Left colon (tissue), 2 donors: ENCODE data around the gene RAD54L. TPM values are rescaled to one million over a fixed set of nuclear protein-coding genes. Genes with fewer than 3 reads are reported as not detected.

ENCODE experiments used
- ATAC-seq: fragments of 200-7000 bp; cut with Tn5 transposase; one replicate; pipeline ENCODE4 v1.9.1; 2020; ENCODE audit warnings: mild to moderate bottlenecking, moderate library complexity
- DNase-seq, 2 donors: peaks; one replicate each; pipeline ENCODE4 v3.0.0-alpha.2; 2020
- intact Hi-C, 2 donors: fragments of 100-400 bp; cut with DNase I in 1 of 2; cut with micrococcal nuclease in 1 of 2; formaldehyde crosslinking; loops; one replicate each; pipeline versions ENCODE4 v1.11.2 to v1.14.0; 2022; cut with DNase I, micrococcal nuclease
- total RNA-seq, 2 donors: library from RNA; stranded (reverse); fragmentation: NEBNext Ultra II Directional; extraction: Animal tissue kit (Norgen Biotek cat#: 25700); gene quantifications; one replicate each; pipeline ENCODE4 v1.2.1, GENCODE V29; 2021
- donor health status: DM: no; HTN: no; CAD: no.
- donor health status: DM: yes; HTN: yes; CAD: no.

The RAD54L gene
- total RNA-seq, 2 donors from 2014 or later: 2.8 to 7.4 TPM

- DNase-seq (no peak), ATAC-seq (no peak)
- intact Hi-C loops: no loop called here
These were observed 31.2 kb downstream of the RAD54L start for GRCh38 chr1:46278807-46279206.

- ATAC-seq: no peak
- intact Hi-C loops: no loop called here
- DNase-seq: no peak
These were observed 32.5 kb downstream of the RAD54L start for GRCh38 chr1:46280092-46280491.

GRCh38 chr1:46281021-46281420 is 33.5 kb downstream of the RAD54L start:
- intact Hi-C loops: no loop called here
- ATAC-seq: no peak
- no peak for DNase-seq

- intact Hi-C loops: no loop called here
- DNase-seq (no peak), ATAC-seq (no peak)
These were observed 36.5 kb downstream of the RAD54L start for GRCh38 chr1:46284058-46284457.

GRCh38 chr1:46284597-46285564 is 37.3 kb downstream of the RAD54L start:
- ATAC-seq (no peak), DNase-seq (no peak)
- intact Hi-C loops: no loop called here

GRCh38 chr1:46285730-46286477 is 38.3 kb downstream of the RAD54L start:
- no peak for ATAC-seq

GRCh38 chr1:46288485-46289133 is 41.0 kb downstream of the RAD54L start:
- intact Hi-C loops: no loop called here
- DNase-seq (no peak), ATAC-seq (no peak)

More at GRCh38 chr1:46285730-46286477, 38.3 kb downstream of the RAD54L start:
- intact Hi-C loops: no loop called here
- no peak for DNase-seq

- DNase-seq: no peak
- intact Hi-C loops: no loop called here
- no peak for ATAC-seq
These were observed 41.6 kb downstream of the RAD54L start for GRCh38 chr1:46289134-46289494.

GRCh38 chr1:46289976-46290375 is 42.4 kb downstream of the RAD54L start:
- intact Hi-C loops: no loop called here
- no peak for ATAC-seq
- DNase-seq: no peak

GRCh38 chr1:46295306-46295705 is 47.7 kb downstream of the RAD54L start:
- no peak for ATAC-seq
- intact Hi-C loops: no loop called here
- no peak for DNase-seq

- intact Hi-C loops: no loop called here
- no peak for DNase-seq
- no peak for ATAC-seq
These were observed 50.8 kb downstream of the RAD54L start for GRCh38 chr1:46298387-46298786.

GRCh38 chr1:46300673-46301405 is 53.3 kb downstream of the RAD54L start:
- intact Hi-C loops: no loop called here
- DNase-seq: peak in 1 of 2 donors; percentile 15

GRCh38 chr1:46301406-46301807 is 53.8 kb downstream of the RAD54L start:
- intact Hi-C loops: no loop called here
- DNase-seq (no peak), ATAC-seq (no peak)

More at GRCh38 chr1:46300673-46301405, 53.3 kb downstream of the RAD54L start:
- no peak for ATAC-seq

GRCh38 chr1:46301808-46302640 is 54.5 kb downstream of the RAD54L start:
- intact Hi-C loops: no loop called here
- peak; percentile 48 for ATAC-seq

GRCh38 chr1:46302641-46303037 is 55.1 kb downstream of the RAD54L start:
- ATAC-seq (peak; percentile 38), DNase-seq (peak; percentile 28 to 55)
- intact Hi-C loops: no loop called here

More at GRCh38 chr1:46301808-46302640, 54.5 kb downstream of the RAD54L start:
- DNase-seq: peak; percentile 57 to 74

- peak; percentile 96 to 97 for DNase-seq
- intact Hi-C loops: no loop called here
- ATAC-seq: peak; percentile 84
These were observed 55.7 kb downstream of the RAD54L start, which contains the start of the genes LRRC41 and UQCRH for GRCh38 chr1:46303038-46303871. LRRC41 (minus strand) TSS chr1:46303616; CDS start chr1:46303322, 294 bp downstream. UQCRH (plus strand) TSS chr1:46303698; CDS start chr1:46303767, 69 bp downstream.

- ATAC-seq: no peak
- no peak for DNase-seq
- intact Hi-C loops: no loop called here
These were observed 56.3 kb downstream of the RAD54L start for GRCh38 chr1:46303872-46304326.
